NCI-H345 treated with DMSO at 0.1 percent for 48 hours (cell line): ENCODE measurements around the gene DYSF.

ENCODE experiments used
- DNase-seq: peaks from one replicate; lab custom pipeline; 2025; ENCODE audit not compliant: unreplicated experiment; lab: John Stamatoyannopoulos, UW

Gene DYSF

DNA sequence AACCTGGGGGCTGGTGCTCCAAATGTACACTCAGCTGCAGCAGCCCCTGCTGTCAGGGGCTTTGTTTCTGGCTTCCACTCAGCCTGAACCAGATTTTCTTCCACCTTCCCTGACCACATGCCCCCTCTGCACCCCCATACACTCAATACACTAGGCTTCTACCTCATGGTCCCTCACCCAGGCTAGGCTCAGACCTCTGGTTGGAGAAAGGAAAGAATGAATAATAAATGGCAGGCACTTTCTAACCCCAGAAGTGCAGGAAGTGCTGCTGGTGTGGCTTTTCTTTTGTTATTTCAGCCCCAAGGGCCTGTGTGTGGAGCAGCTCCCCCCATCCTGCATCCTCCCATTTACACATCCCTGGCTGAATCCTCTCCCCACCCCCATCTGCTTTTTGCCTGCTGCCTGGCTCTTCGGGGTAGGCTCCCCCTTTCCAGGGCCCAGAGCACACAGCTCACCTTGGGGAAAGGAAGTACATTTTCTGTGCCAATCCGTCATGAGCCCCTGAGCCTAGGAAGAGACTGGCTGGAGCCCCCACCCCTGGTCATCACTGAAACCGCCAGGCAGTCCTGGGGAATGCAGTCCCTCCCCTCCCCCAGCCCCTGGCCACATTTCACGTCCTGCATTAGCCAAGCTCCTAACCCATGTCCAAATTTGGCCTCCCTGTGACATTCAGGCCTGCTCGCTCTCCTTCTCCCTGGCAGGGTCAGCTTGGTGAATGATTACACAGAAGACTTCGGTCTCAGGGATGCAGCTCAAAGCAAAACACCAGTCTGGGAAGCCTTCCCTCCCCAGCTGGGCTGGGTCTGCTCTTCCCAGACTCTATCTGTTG is 2.6 kb downstream of the DYSF start:
- DNase-seq: no peak

GRCh38 chr2:71456617-71457016 is 3.3 kb downstream of the DYSF start:
- no peak for DNase-seq

- DNase-seq: no peak
These were observed 4.0 kb downstream of the DYSF start for GRCh38 chr2:71457123-71457915.

DNA sequence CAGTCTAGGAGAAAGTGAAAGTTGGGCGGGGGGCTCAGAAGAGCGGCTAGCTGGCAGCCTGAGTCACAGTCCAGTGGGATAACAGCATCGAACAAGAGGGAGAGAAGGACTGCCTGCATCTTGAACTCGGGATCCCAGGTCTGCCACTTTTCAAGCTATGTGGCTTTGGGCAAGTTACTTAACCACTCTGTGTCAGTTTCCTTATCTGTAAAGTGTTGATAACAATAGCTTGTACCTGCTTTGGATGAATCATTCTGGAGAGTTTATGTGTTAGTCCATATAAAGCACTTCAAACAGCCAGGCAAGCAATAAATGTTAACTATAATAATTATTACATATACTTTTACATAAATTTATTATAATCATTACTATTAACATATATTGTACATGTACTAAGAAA is 4.6 kb downstream of the DYSF start:
- no peak for DNase-seq

DNA sequence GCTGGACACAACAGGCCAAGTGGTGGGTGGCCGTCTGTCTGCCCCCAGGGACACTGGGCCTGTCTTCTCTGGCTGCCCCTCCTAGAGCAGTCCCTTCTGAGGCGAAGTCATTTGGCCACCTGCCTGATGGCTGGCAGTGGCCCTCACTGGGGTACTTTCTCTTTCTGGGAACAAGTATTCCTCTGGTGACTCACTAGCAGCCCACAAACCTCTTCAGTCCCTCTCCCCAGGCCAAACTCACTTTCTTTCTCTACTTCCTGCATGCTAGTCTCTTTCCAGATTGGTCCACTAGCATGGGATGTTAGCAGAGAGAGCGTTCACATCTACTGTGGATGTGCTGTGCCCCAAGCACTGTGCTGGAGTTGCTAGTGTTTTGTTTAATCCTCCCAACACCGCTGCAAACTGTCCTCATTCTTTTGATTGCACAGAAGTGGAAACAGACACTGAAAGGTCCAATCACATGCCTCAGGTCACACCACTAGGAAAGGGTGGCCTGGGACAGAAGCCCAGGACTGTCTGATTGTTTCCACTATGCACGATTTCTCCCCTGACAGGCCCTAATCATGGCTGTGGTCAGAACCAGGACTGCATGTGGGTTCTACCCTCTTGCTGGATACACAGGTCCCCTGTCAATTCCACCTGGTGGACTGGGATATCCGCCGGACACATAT is 5.2 kb downstream of the DYSF start:
- DNase-seq: no peak

- DNase-seq: no peak
These were observed 5.7 kb downstream of the DYSF start for GRCh38 chr2:71459084-71459431.

DNA sequence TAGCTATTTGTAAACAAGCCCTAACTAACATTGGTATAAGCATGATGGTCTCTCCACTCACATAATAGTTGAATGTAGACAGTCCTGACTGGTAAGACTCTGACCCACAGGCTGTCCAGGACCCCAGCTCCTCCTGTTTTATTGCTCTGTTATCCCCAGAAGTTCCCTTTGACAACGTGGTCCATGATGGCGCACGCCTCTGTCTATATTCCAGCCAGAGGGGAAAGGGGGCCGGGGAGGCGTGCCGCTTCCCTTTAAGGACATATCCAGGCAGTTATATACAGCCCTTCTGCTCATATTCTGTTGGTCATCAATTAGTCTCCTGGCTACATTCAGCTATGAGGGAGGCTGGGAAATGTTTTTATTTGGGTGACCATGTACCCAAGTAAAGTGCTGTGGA is 6.7 kb downstream of the DYSF start:
- no peak for DNase-seq

GRCh38 chr2:71460595-71461303 is 7.4 kb downstream of the DYSF start:
- DNase-seq: no peak

GRCh38 chr2:71461304-71461671 is 7.9 kb downstream of the DYSF start:
- no peak for DNase-seq

DNA sequence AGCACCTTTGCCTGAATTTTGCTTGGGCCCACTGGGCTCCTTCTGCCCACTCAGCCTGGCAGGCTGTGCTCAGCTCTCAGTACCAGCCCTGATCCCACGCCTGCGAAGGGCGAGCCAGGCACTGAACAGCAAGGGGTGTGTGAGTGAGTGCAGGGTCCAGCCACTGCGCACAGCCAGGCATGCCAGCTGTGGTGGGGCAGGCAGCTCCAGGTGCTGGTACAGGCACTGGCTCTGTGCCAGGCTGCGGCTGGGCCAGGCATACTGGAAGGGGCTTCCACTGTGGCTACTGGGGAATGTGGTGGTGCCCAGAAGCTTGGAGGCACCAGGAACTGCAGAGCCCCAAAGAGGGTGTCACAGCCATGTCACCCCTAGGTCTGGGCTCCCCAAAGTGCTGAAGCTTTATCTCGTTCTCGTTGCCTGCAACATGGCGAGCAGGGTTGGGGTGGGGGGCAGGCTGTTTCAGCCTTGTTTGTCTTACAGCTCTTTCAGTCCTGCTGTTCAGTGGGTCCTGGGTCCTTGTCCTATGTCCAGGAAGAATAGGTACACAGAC is 8.8 kb downstream of the DYSF start:
- DNase-seq: no peak

GRCh38 chr2:71462641-71463341 is 9.4 kb downstream of the DYSF start:
- no peak for DNase-seq

DNA sequence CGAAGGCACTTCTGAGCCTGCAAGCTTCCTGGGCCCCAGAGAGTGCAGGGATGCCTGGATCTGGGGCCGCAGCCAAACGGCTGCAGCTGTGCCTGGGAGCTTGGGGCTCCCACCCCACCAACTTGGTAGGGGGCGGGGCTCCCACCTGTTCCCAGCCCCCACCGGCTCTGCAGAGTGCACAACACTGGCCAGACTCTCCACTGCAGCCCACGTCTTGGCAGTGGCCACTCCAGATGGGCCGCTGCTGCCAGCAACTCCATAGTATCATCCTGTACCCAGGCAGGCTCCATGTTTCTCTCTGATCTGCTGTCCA is 9.9 kb downstream of the DYSF start:
- no peak for DNase-seq

DNA sequence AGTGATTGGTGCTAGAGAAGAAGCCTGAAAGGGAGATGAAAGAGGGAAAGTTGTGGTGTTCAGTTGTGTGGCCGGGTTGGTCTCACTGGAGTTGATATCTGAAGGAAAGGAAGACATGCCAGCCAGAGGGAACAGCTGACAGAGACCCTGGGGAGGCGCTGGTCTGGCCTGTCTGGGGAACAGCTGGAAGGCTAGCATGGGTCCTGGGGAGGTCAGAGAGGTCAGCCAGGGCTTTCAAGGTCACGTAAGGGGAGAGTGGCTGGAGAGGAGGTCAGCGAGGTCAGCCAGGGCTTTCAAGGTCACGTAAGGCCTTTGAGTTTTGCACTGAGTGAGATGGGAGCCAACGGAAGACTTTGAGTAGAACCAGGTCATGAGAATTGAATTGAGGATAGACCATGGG is 11.0 kb downstream of the DYSF start:
- no peak for DNase-seq

DNA sequence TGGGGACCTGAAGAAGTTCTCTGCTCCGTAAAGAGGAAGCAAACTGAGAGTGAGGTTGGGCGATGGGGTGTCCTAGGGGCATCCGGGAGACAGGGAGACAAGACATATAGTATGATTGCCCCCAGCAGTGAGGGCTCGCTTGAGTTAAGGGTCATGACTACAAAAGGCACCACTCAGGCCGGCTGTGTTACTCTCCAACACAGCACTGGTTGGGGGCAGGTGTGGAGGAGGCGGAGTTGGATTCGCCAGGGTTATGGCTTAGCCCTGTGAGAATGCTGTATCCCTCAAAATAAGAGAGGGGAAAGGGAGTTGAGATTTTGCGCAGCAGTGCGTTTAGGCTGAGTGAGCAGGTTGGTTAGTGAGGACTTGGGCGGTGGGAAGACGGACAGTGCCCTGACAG is 12.0 kb downstream of the DYSF start:
- DNase-seq: no peak

DNA sequence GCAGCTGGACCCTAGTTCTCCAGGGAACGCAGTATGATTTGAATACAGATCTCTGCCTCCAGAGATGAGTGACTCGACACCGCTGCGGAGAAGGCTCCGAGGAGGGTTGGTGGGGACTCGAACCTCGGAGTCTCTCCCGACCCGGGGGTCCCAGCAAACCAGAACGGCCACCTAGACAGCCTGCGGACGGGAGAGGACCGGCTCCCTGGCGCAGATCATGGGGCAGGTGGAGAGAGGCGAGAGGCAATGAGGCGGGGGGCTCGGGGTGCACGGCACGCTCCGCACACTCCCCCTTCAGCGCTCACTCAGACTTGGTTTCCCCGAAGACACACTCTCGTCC is 12.6 kb downstream of the DYSF start:
- DNase-seq: no peak

GRCh38 chr2:71466301-71467179 is 13.2 kb downstream of the DYSF start:
- peak; percentile 16 for DNase-seq

- no peak for DNase-seq
These were observed 13.9 kb downstream of the DYSF start for GRCh38 chr2:71467180-71467815.

- DNase-seq: no peak
These were observed 15.1 kb downstream of the DYSF start for GRCh38 chr2:71468279-71469015.
